NCI-H82 (cell line): Measurements from ENCODE around the gene ZNF334.

ENCODE experiments used
- DNase-seq: peaks from one replicate; lab custom pipeline; 2025; lab: John Stamatoyannopoulos, UW

The ZNF334 gene

DNA sequence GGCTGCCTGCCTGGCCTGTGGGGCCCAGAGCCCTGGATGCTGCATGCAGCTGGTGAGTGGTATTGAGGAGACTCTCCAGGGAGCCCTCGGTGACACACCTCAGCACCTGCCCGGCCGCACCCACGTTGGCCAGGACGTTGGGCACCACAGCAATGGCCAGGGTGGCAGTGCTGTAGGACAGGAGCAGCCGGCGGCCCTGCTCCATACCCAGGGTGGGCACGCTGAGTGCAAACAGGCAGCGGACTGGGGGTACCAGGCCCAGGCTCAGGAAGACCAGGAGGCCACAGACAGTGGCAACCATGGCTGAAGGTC is 32.4 kb upstream of the ZNF334 start:
- DNase-seq = no peak

DNA sequence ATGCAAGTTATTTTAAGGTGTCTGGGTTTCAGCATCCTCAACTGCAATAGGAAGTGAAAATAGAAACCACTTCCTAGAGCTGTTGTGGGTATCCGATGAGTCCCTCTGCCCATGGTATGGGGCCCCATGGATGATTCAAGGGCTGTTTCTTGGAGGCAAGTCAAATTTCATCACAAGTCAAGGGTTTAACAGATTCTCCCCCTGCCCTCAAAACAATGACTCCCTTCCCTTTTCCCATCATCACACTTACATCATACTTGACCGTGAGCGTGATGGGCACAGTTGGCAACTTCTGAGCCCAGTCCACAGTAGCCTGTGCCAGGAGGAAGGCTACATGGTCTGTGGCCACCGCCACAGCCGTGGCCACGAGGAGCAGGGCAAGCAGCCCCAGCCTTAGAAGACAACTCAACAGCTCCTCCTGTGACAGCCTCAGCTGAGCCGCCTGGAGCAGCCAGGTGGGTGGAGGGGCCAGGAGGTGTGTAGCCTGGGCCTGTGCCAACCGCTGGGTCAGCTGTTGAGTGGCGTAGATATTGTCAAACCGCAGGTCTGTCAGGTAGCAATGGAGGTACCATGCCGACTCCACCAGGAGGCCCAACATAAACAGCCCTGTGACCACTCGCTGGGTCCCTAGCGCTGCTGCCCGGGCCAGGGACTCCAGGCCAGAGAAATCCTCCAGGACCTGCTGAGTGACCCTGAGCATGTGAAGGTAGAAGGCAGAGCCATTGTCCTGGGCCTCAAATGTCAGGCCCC is 31.9 kb upstream of the ZNF334 start:
- no peak for DNase-seq

DNA sequence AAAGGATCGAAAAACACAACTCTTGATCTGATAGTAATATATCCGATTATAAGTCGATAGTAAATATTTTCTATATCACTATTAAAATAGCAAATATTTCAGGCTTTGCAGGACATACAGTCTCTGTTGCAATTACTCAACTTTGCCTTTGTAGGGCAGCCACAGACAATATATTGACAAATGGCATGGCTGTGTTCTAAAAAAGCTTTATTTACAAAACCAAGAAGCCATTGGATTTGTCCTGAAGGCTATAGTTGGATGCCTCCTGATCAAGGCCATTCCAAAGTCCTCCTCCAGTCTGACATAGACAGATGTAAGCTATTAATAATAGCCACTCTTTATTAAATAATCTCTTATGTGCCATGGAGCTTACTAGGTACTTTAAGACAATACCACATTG is 31.2 kb upstream of the ZNF334 start:
- DNase-seq = no peak

DNA sequence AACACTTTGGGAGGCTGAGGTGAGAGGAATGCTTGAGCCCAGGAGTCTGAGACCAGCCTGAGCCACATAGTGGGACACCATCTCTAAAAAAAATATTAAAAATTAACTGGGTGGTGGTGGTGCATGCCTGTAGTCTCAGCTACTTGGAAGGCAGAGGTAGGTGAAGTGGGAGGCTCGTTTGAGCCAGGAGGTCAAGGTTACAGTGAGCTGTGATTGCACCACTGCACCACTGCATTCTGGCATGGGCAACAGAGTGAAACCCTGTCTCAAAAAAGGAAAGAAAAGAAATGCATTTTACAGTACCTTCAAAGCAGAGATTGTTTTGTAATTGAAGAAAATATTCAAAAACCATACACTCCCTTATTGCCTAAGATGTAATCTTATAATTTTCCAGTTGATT is 30.6 kb upstream of the ZNF334 start:
- no peak for DNase-seq

DNA sequence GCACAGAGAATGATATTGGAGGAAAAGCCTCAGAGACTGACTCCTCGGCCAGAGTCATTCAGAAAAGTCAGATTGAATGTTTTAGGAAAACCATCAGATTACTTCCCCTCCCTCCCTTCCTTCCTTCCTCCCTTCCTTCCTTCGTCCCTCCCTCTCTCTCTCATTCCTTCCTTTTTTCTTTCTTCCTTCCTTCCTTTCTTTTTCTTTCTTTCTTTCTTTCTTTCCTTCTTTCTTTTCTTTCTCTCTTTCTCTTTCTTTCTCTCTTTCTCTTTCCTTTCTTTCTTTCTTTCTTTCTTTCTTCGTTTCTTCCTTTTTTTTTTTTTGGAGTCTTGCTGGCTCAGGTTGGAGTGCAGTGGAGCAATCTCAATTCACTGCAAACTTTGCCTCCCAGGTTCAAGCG is 29.7 kb upstream of the ZNF334 start:
- DNase-seq = no peak

DNA sequence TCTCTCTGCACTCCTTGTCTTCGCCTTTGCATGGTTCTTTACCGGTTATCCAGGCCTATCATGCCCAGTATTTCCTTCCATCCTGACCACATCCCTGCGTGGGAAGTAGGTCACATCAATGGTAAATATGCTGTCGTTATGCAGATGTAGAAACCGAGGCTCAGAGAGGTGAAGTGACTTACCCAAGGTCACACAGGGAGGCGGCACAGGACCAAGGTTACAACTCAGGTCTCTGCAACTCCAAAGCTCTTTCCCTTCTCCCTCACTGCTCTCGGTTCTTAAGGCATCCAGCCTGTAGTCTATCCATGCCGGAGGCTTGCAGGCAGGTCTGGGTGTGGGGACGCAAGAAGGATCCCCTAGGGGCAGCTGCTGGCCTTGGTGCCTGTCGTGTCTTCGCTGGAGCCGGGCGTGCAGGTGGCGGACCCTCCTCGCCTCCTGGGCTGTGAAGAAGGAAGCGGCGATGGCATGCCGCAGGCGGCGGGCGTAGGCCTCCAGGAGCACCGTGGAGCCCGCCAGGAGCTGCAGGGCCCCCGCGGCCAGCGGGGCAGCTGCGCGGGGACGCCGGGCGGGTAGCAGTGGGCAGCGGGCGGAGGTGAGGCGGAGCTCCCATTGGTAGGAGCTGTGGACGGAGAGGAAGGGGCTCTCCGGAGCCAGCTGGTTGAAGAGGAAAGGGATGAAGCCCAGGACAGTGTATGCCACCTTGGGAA is 28.0 kb upstream of the ZNF334 start:
- DNase-seq = no peak

DNA sequence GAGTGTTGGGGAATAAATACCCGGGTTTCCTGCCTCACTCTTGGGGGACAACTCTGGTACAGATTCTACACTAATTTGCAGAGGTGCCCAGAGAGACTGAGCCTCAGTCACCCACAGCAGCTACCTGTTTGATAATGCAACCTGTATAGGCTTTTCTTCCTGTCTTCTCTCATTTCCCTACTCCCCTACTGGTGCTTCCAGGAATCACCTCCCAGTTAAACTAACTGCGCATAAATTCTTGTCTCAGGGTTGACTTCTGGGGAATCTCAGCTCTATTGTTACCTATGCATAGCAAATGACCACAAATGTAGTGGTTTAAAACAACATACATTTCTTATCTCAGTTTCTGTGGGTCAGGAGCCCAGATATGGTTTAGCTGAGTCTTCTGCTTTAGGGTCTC is 25.8 kb upstream of the ZNF334 start:
- no peak for DNase-seq

DNA sequence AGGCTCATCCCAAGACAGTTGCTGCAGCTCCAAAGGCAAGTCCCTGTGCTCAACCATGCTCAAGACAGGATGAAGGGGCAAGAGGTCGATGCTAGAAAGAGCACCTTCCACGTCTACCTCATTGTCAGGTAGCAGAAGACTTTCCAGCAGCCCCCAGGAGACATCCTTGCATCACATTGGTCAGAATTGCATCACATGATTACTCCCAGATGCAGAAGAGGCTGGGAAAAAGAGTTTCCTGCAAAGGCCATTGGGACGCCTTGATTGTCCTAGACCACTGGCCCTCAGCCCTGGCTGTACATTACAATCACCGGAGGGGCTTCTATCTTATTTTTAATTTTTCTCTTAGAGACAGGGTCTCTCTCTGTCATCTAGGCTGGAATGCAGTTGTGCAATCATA is 17.3 kb upstream of the ZNF334 start:
- DNase-seq = no peak

DNA sequence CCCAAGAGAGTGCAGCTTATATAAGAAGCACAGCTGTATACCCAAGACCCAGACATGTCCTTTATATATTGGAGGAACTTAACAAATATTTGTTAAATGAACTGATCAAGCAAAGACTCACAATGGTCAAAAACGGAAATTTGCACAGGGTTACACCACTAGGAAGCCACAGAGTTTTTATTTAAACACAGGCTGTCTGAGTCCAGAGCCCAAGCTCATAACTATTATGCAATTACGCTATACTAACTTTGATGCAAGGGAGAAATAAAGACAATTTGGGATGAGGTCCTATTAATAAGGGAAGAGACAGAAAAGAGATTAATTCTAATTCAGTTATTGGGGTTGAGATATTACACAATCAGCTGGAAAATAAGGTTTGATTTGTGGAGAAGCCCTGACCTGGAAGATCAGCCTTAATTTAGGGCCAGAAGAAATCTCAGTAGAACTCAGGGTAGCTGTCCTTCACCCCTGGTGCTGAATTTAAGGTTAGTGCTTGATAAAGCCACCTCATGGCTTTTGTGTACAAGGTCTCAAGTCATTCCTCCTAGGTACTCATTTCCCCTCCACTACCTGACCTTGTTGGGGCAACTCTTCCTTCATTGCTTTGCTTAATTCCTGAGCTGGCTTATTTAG is 10.5 kb upstream of the ZNF334 start:
- DNase-seq = no peak

DNA sequence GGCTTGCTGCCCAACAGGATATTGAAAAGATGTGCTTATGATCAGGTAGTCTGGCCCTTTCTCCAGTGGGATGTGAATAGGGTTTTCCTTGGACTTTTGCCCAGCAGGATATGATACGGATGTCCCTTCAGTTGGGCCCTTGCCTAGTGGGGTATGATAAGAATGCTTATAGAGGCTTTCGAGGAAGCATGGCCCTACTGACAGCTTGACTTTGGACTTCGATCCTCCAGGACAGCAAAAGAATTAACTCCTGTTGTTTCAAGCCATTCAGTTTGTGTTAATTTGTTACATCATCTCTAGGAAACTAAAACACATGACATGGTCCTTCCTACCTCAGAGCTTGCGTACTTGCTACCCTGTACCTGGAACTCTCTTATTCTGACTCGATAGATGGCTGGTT is 9.7 kb upstream of the ZNF334 start:
- no peak for DNase-seq

DNA sequence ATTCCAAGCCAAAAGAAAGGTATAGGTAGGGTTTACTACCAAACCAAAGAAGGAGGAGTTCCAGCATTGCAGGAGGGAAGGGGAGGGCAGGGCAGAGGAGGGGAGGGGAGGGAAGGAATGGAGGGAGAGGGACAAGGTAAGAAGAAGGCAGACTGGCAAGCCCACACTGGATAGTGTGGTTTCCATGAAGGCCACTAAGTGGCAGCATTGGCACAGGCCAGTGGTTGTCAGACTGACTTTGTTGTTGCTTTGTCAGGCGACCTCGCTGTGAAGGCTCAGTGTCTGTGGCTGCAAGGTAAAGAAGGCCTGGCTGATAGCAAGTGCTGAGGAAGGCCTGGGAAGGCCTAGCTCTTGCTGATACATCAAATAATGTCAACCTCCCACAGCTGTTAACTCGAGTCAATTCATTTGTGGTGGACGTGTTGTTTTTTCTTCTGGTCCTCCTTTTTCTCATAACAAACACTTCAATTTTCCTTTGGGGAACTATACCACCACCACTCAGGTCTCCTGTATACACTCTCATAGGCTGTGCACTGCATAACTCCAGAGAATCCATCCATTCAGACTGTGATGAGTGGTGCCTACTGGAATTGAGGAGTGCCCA is 7.7 kb upstream of the ZNF334 start:
- peak; percentile 85 for DNase-seq

DNA sequence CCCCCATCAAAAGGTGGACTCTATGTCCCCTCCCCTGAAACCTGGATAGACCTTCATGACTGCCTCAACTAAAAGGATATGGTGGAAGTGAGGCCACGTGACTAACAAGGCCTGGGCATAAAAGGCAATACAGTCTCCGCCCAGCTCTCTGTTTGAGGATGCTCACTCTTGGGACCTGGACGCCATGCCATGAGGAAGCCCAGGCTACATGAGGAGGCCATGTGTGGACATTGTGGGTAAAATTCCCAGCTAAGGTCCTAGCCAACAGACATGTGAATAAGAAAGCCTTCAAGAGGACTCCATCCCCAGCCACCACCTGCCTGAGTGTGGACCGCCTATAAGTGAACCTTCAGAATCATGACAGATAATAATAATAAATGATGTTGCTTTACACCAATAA is 7.2 kb upstream of the ZNF334 start:
- no peak for DNase-seq

DNA sequence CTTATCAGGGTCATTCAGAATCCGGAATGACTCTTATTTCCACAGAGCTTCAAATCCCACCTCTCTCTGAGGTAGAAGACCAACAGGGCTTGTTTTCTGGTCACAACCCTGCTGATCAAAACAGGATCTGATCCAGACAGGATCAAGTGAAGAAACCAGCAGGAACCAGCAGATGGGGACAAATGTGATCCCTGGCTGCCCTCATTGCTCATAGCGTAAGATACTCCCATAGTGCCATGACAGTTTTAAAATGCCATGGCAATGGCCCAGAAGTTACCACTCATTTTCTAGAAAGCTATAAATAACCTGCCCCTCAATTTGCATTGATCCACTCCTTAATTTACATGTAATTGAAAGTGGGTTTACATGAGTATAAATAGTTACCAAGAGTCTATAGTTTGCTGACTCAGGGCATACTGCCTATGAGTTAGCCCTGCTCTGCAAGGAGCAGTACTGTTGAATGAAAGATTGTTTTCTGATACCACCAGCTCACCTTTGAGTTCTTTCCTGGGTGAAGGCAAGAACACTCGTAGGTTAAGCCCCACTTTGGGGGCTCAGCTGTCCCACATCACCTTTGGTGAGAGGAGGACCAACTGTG is 6.2 kb upstream of the ZNF334 start:
- peak; percentile 4 for DNase-seq

DNA sequence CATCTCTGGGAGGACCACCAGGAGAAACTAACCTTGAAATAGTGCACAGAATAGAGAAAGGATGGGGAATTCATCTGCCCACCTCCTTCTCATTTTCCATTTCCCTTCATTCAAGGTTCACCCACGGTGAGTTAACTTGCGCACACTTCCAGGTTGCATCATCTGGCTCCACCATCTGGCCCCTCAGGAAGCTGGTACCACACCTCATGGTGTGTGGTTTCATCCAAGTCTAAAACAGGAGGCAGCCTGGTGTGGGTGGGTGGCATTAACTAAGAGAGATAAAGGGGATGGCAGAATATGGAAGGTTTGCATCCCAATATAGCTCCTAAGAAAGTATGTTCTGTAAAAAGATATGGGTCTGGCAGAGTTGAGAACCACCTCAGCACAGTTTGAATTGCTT is 3.8 kb downstream of the ZNF334 start:
- DNase-seq = peak; percentile 7

DNA sequence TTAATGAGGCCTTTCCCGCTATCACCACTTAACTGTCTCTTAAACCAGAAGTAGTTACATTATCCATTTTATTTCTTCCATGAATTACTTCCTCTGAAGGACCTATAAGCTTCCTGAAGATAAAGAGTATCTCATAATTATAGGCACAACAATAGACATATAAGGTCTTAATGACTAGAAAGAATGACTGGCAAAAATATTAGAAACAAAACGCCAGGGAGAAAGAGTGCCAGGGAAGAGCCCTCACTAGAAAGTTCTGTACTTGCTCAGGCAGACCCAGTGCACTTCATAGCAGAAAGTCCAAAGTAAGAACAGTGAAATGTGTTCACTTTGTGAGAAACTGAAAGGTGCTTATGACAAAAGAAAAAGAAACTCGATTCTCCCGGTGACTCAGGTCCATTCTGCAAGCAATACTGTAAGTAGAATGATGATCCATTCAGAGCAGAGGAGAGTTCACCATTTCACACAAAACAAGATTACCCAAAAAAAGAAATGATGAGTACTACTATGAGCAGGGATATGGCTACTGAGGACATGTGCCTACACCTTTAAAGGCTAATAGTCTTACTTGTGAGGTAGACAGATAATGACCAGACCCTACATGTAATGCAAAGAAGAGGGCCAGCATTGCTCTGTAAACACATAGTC is 5.5 kb downstream of the ZNF334 start:
- DNase-seq = no peak

DNA sequence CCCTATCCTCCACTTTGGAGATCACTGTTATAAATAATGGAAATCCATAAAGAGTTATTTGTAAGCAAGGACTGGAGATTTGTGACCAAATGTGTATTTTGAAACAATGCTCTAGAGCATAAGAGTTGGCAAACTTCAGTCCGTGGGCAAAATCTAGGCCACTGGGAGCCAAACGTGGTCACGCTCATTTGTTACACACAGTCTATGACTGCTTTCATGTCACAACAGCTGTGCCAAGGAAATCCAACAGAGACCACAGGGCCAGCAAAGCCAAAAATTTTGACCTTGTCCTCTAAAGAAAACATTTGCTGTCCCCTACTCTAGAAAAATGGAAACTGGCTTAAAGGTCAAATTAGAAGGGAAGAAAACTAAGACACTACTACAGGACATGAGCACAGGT is 7.9 kb downstream of the ZNF334 start:
- DNase-seq = no peak

DNA sequence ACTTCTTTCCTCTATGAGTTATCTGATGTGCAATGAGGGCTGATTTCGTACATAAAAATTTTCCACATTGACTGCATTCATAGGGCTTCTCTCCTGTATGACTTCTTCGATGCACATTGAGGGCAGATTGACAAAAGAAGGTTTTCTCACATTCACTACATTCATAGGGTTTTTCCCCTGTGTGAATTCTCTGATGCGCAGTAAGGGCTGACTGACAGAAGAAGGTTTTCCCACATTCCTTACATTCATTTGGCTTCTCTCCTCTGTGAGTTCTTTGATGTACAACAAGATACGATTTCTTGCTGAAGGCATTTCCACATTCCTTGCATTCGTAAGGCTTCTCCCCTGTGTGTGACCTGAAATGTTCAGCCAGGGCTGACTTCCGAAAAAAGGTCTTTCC is 11.4 kb downstream of the ZNF334 start:
- DNase-seq = no peak

DNA sequence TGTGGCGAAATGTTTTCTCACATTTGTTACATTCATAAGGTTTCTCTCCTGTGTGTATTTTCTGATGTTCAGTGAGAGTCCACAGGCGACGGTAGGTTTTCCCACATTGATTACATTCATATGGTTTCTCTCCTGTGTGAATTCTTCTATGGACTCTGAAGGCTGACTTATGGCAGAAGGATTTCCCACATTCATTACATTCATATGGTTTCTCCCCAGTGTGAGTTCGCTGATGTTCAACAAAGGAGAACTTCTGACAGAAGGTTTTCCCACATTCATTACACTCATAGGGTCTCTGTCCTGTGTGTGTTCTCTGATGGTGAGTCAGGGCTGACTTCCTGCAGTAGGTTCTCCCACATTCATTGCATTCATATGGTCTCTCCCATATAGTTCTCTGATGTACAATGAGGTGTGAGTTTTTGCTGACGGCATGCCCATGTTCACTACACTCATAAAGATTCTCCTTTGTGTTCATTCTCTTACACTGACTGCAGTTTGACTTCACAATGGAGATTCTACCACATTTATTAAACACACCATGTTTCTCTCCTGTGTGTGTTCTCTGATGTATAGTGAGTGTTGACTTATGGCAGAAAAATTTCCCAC is 11.9 kb downstream of the ZNF334 start:
- no peak for DNase-seq

DNA sequence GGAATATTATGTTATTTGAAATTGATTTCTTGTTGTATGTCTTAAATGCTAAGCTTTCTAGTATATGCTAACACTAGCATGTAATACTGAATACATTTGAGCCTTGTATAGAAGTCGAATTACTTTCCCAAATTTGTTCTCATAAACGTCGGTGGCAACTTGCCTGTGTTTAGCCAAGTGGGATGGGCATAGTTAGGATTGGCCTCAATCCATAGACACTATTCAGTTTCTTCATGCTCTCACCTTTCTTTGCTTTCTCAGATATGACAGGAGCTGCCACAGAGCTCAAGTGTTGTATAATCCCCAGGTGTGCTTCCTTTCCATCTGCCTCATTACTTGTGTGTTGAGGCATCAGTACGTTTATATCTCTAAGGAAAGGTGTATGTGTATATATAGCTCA is 19.3 kb downstream of the ZNF334 start:
- DNase-seq = no peak

DNA sequence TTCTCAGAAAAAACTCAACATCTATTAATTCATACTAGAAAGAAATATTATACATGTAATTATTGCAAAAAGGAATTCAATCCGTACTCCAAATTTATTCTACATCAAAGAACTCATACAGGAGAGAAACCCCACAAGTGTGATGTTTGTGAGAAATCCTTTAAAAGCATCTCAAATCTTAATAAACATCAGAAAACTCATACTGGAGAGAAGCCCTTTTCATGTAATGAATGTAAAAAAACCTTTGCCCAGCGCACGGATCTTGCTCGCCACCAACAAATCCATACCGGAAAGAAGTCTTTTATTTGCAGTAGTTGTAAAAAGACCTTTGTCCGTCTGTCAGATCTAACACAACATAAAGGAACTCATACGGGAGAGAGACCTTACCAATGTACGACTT is 22.0 kb downstream of the ZNF334 start:
- no peak for DNase-seq

DNA sequence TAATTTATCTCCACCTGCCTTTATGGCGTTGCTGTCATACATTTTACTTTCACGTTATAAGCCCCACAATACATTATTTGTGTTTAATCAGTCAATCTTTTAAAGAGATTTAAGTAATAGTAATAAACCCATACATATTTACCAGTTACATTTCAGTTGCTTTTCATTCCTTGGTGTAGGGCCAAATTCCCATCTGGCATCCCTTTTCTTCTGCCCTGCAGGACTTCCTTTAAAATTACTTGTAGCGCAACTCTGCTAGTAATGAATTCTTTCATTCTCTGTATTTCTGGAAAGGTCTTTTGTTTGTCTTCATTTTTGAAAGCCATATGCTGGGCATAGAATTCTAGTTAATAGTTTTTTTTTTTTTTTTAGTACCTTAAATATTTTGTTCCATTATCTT is 24.9 kb downstream of the ZNF334 start:
- no peak for DNase-seq

DNA sequence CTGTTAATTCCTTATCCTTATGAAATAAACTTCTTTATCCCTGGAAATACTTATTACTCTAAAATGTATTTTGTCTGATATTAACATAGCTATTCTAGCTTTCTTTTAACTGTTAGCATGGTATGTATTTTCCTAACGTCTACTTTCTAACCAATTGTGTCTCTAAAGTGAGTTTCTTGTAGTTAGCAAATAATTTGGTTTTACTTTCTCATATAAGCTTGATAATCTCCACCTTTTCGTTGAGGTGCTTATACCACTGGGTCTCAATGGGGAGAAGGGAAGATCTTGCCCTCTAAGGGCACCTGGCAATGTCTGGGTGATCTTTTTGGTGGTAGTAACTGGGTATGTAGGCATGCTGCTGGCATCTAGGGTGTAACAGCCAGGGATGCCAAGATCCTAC is 25.7 kb downstream of the ZNF334 start:
- DNase-seq = no peak
